Body of pancreas (tissue), 4 donors: ENCODE results near the gene LPP. TPM values are rescaled to one million over a fixed set of nuclear protein-coding genes. Genes with fewer than 3 reads are reported as not detected.

Experiments used
- ATAC-seq: fragments of 150-250 bp; one replicate; pipeline ENCODE4 v1.9.1; 2016
- DNase-seq, 4 donors: peaks; one replicate each; pipeline ENCODE4 v3.0.0-alpha.2; 2019
- H3K27ac ChIP-seq, 4 donors: fragments of 200-600 bp; sonication (generic); 1 replicate in 3 of 4; 2 replicates in 1 of 4; pipeline versions ENCODE4 v1.5.1 to v1.6.1; 2016 to 2019; ENCODE audit warnings: mild to moderate bottlenecking in 1 of 4, mixed read lengths in 1 of 4, moderate library complexity in 1 of 4
- H3K27me3 ChIP-seq, 2 donors: fragments of 200-600 bp; sonication (generic); one replicate each; pipeline ENCODE4 v1.6.0; 2016; ENCODE audit warnings: mild to moderate bottlenecking in 1 of 2
- H3K36me3 ChIP-seq, 2 donors: fragments of 200-600 bp; sonication (generic); replicated peaks in 1 of 2; 2 replicates each; pipeline ENCODE4 v1.5.1; 2016; ENCODE audit warnings: low read depth in 2 of 2; ENCODE audit not compliant: insufficient read depth in 1 of 2
- H3K4me1 ChIP-seq: fragments of 200-600 bp; sonication (generic); one replicate; pipeline ENCODE4 v1.6.0; 2016
- H3K4me3 ChIP-seq, 2 donors: fragments of 200-600 bp; sonication (generic); 1 replicate in 1 of 2; 2 replicates in 1 of 2; pipeline ENCODE4 v1.5.1; 2016 to 2019
- H3K9me3 ChIP-seq, 3 donors: fragments of 200-600 bp; sonication (generic); 1 replicate in 2 of 3; 2 replicates in 1 of 3; pipeline ENCODE4 v1.5.1; 2016
- POLR2A ChIP-seq, 3 donors: fragments of 450-650 bp; IDR thresholded peaks; one replicate each; pipeline ENCODE4 v1.6.1; 2016; ENCODE audit warnings: antibody characterized with exemption in 3 of 3, mild to moderate bottlenecking in 2 of 3
- WGBS, 2 donors: methylation state at CpG; one replicate each; pipeline ENCODE4 v1.1.5; 2017; 5-methylcytosine and 5-hydroxymethylcytosine counted together
- intact Hi-C: fragments of 100-400 bp; cut with DNase I; formaldehyde crosslinking; loops from one replicate; pipeline ENCODE4 v1.15.1; 2023
- total RNA-seq, 2 donors: library from RNA; depleted of rRNA; stranded (reverse); fragments of >200 nt; gene quantifications; one replicate each; pipeline ENCODE4 v1.1.0, GENCODE V29; 2016
- TF ChIP-seq, protein P1 (sequence below), 7 experiments: fragments of 450-650 bp in 4 of 7; fragments of 200-600 bp in 3 of 7; sonication (generic) in 3 of 7; IDR thresholded peaks; one replicate each; pipeline ENCODE4 v1.5.1; 2016 to 2019; ENCODE audit warnings: antibody characterized with exemption in 7 of 7

The LPP gene
- total RNA-seq, 2 donors from 2014 or later, result 60.6 to 65.1 TPM

DNA sequence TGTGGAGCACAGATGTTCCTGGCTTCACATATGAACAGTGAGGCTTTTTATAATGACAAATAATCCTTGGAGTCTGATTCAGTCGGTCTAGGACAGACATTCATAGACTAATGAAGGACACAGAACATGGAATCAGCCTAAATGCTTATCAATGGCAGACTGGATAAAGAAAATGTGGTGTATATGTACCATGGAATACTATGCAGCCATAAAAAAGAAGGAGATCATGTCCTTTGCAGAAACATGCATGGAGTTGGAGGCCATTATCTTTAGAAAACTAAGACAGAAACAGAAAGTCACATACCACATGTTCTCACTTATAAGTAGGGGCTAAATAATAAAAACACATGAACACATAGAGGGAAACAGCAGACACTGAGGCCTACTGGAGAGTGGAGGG, 19.9 kb upstream of the LPP start:
- intact Hi-C loops, result no loop called here
- H3K4me1 ChIP-seq, result no peaks in the 10 kb centered on the region
- no peaks in the 10 kb centered on the region for H3K9me3 ChIP-seq
- H3K27me3 ChIP-seq, result no peaks in the 10 kb centered on the region
- no peak overlapping the region for H3K27ac ChIP-seq
- no peak for ATAC-seq
- no peak for TF ChIP-seq POLR2A (IDR thresholded peaks at IDR 0.05)
- TF ChIP-seq, protein P1, sequence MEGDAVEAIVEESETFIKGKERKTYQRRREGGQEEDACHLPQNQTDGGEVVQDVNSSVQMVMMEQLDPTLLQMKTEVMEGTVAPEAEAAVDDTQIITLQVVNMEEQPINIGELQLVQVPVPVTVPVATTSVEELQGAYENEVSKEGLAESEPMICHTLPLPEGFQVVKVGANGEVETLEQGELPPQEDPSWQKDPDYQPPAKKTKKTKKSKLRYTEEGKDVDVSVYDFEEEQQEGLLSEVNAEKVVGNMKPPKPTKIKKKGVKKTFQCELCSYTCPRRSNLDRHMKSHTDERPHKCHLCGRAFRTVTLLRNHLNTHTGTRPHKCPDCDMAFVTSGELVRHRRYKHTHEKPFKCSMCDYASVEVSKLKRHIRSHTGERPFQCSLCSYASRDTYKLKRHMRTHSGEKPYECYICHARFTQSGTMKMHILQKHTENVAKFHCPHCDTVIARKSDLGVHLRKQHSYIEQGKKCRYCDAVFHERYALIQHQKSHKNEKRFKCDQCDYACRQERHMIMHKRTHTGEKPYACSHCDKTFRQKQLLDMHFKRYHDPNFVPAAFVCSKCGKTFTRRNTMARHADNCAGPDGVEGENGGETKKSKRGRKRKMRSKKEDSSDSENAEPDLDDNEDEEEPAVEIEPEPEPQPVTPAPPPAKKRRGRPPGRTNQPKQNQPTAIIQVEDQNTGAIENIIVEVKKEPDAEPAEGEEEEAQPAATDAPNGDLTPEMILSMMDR (IDR thresholded peaks at IDR 0.05), result no peak
- H3K4me3 ChIP-seq, result no peak overlapping the region
- no peaks in the 10 kb centered on the region for H3K36me3 ChIP-seq
- WGBS, 2 donors, result 77 to 84% methylated on average over 1 of the region's 1 CpG
- DNase-seq, result no peak

- no peak overlapping the region for H3K4me3 ChIP-seq
These were observed 19.1 kb upstream of the LPP start for GRCh38 chr3:188134856-188135255.

GRCh38 chr3:188135271-188135670, 18.7 kb upstream of the LPP start:
- no peaks in the 10 kb centered on the region for H3K27me3 ChIP-seq
- no peaks in the 10 kb centered on the region for H3K36me3 ChIP-seq
- no peak for TF ChIP-seq POLR2A (IDR thresholded peaks at IDR 0.05)
- TF ChIP-seq, protein P1 (IDR thresholded peaks at IDR 0.05), result no peak
- ATAC-seq, result no peak
- DNase-seq, result no peak
- no peak overlapping the region for H3K4me3 ChIP-seq
- no peaks in the 10 kb centered on the region for H3K9me3 ChIP-seq
- no peaks in the 10 kb centered on the region for H3K4me1 ChIP-seq
- no peak overlapping the region for H3K27ac ChIP-seq
- 84 to 89% methylated on average over 5 of the region's 5 CpGs for WGBS, 2 donors
- intact Hi-C loops, result no loop called here

More at GRCh38 chr3:188134856-188135255, 19.1 kb upstream of the LPP start:
- Histone ChIP-seq H3K9me3 (no peaks in the 10 kb centered on the region), H3K27ac (no peak overlapping the region), H3K27me3 (no peaks in the 10 kb centered on the region), H3K4me1 (no peaks in the 10 kb centered on the region), H3K36me3 (no peaks in the 10 kb centered on the region)
- ATAC-seq (no peak), DNase-seq (no peak)
- TF ChIP-seq, protein P1 (IDR thresholded peaks at IDR 0.05), result no peak
- no peak for TF ChIP-seq POLR2A (IDR thresholded peaks at IDR 0.05)
- intact Hi-C loops, result no loop called here
- 94% methylated on average over 1 of the region's 1 CpG for WGBS, 2 donors

DNA sequence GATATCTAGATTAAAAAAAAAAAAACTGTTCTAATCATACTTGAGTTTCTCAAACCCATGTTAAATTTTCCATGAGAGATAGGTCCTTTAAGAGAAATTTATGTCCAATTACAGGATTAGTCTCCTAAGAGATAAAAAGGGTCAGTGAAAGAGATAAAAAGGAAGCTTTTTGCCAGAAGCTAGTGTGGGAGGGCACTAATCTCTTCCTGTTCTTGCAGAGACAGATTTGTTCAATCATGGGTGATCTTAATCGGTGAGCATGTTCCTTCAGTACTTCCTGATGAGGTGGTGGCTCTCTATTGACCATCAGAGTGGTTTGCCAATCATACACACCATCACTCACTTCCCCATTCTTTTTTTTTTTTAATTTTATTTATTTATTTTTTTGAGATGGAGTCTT, 16.9 kb upstream of the LPP start:
- no peak overlapping the region for H3K4me3 ChIP-seq
- DNase-seq (no peak), ATAC-seq (no peak)
- no peaks in the 10 kb centered on the region for H3K27me3 ChIP-seq
- H3K36me3 ChIP-seq, result no peaks in the 10 kb centered on the region
- intact Hi-C loops, result no loop called here
- H3K27ac ChIP-seq, result no peak overlapping the region
- no peaks in the 10 kb centered on the region for H3K9me3 ChIP-seq
- WGBS, 2 donors, result 47 to 52% methylated on average over 1 of the region's 1 CpG
- no peak for TF ChIP-seq POLR2A (IDR thresholded peaks at IDR 0.05)
- TF ChIP-seq, protein P1 (IDR thresholded peaks at IDR 0.05), result no peak
- no peaks in the 10 kb centered on the region for H3K4me1 ChIP-seq

- DNase-seq (no peak), ATAC-seq (no peak)
- WGBS, 2 donors, result 90 to 95% methylated on average over 4 of the region's 4 CpGs
- no peaks in the 10 kb centered on the region for H3K27me3 ChIP-seq
- H3K4me1 ChIP-seq, result no peaks in the 10 kb centered on the region
- intact Hi-C loops, result no loop called here
- no peak overlapping the region for H3K4me3 ChIP-seq
- no peaks in the 10 kb centered on the region for H3K36me3 ChIP-seq
- no peaks in the 10 kb centered on the region for H3K9me3 ChIP-seq
- no peak overlapping the region for H3K27ac ChIP-seq
- no peak for TF ChIP-seq POLR2A (IDR thresholded peaks at IDR 0.05)
- TF ChIP-seq, protein P1 (IDR thresholded peaks at IDR 0.05), result no peak
These were observed 14.5 kb upstream of the LPP start for GRCh38 chr3:188139466-188139865.
